Measurements from ENCODE around the gene GRM5. TPM values are rescaled to one million over a fixed set of nuclear protein-coding genes. Genes with fewer than 3 reads are reported as not detected.
"Not testable (repeated sequence)": the region's sequence is repeated elsewhere in the genome, so short reads cannot be mapped to it uniquely, and the experiment has no call there.

Gene GRM5
- 0.35 to 0.42 TPM (median 0.41 TPM) in 3 replicates for total RNA-seq

GRCh38 chr11:89065651-89066201, at the start of gene GRM5:
TSS of gene GRM5 (minus strand) at chr11:89065982. CDS start at chr11:89047872, 18,110 bp downstream.
- H3K9me3 Mint-ChIP-seq; DNase-seq (ENCODE audit: low spot score in 2 of 2, unreplicated experiment in 2 of 2); H3K27ac Mint-ChIP-seq; H3K4me1 Mint-ChIP-seq; H3K36me3 Mint-ChIP-seq: not testable (repeated sequence)
- Mint-ChIP-seq H3K4me3 (peak within 1 kb of the TSS; percentile 39), H3K27me3 (ENCODE audit: low read depth) (peaks cover 86% of the 10 kb centered on the region)

GRCh38 chr11:89097956-89098355, 32.2 kb upstream of the GRM5 start:
- not testable (repeated sequence) for H3K4me1 Mint-ChIP-seq; H3K4me3 Mint-ChIP-seq; DNase-seq (ENCODE audit: low spot score in 2 of 2, unreplicated experiment in 2 of 2); H3K36me3 Mint-ChIP-seq; H3K27me3 Mint-ChIP-seq (ENCODE audit: low read depth); H3K27ac Mint-ChIP-seq; H3K9me3 Mint-ChIP-seq
- TF ChIP-seq, protein P1, sequence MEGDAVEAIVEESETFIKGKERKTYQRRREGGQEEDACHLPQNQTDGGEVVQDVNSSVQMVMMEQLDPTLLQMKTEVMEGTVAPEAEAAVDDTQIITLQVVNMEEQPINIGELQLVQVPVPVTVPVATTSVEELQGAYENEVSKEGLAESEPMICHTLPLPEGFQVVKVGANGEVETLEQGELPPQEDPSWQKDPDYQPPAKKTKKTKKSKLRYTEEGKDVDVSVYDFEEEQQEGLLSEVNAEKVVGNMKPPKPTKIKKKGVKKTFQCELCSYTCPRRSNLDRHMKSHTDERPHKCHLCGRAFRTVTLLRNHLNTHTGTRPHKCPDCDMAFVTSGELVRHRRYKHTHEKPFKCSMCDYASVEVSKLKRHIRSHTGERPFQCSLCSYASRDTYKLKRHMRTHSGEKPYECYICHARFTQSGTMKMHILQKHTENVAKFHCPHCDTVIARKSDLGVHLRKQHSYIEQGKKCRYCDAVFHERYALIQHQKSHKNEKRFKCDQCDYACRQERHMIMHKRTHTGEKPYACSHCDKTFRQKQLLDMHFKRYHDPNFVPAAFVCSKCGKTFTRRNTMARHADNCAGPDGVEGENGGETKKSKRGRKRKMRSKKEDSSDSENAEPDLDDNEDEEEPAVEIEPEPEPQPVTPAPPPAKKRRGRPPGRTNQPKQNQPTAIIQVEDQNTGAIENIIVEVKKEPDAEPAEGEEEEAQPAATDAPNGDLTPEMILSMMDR (IDR thresholded peaks at IDR 0.05; ENCODE audit: unreplicated experiment) = peak; percentile 64

GRCh38 chr11:89093806-89094205, 28.0 kb upstream of the GRM5 start:
- not testable (repeated sequence) for H3K27me3 Mint-ChIP-seq (ENCODE audit: low read depth); H3K4me1 Mint-ChIP-seq; DNase-seq (ENCODE audit: low spot score in 2 of 2, unreplicated experiment in 2 of 2); H3K27ac Mint-ChIP-seq; H3K4me3 Mint-ChIP-seq
- H3K36me3 Mint-ChIP-seq = peaks cover 13% of the 10 kb centered on the region
- peaks cover 30% of the 10 kb centered on the region for H3K9me3 Mint-ChIP-seq

- Mint-ChIP-seq H3K9me3 (peaks cover 26% of the 10 kb centered on the region), H3K27ac (peak overlapping the region; percentile 43), H3K36me3 (peaks cover 15% of the 10 kb centered on the region), H3K4me1 (peaks cover 16% of the 10 kb centered on the region)
- H3K4me3 Mint-ChIP-seq; DNase-seq (ENCODE audit: low spot score in 2 of 2, unreplicated experiment in 2 of 2); H3K27me3 Mint-ChIP-seq (ENCODE audit: low read depth): not testable (repeated sequence)
These were observed 19.2 kb upstream of the GRM5 start for GRCh38 chr11:89084951-89085350.

DNA sequence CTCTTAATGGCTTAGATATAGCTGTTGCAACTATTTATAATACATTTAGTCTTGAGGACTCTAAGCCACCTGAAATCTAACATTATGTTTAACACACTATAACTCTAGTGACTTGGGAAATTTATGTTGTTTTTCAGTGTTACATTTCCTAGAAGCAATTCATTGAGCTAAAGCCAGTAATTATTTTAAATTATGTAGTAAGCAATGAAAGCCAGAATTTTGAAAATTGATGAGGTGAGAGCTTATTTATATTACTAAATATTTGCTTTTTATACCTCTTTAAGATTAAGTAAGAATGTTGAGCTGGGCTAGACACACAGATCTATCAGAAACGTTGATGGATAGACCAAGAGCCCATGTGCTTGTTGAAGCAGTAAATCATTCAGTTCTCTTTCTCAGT, 5.1 kb upstream of the GRM5 start:
- not testable (repeated sequence) for H3K4me1 Mint-ChIP-seq; H3K27ac Mint-ChIP-seq; H3K36me3 Mint-ChIP-seq; DNase-seq (ENCODE audit: low spot score in 2 of 2, unreplicated experiment in 2 of 2); H3K9me3 Mint-ChIP-seq; H3K4me3 Mint-ChIP-seq
- peaks cover 45% of the 10 kb centered on the region for H3K27me3 Mint-ChIP-seq (ENCODE audit: low read depth)

DNA sequence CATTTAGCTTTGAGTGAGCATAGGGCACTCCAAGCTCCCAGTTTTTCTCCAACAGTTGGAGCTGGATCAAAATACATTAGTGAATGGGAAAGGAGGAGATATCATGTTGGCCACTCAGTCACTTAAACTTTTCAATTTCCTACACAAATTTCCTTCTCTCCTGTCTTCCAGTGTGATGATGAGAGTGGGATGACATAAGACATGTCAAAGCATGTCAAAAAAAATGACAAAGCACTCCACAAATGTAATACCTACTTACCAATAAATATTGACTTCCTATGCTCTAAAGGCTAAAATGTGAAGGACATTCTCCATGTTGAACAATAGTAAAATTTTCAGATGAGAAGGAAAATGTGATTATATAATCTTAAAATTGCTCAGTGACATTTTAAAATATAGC, 1.5 kb upstream of the GRM5 start:
- Mint-ChIP-seq H3K4me1 (peaks cover 5% of the 10 kb centered on the region), H3K36me3 (no peaks in the 10 kb centered on the region), H3K27ac (no peak overlapping the region), H3K27me3 (ENCODE audit: low read depth) (peaks cover 81% of the 10 kb centered on the region), H3K4me3 (no peak overlapping the region), H3K9me3 (no peaks in the 10 kb centered on the region)
- TF ChIP-seq, protein P1 (IDR thresholded peaks at IDR 0.05; ENCODE audit: unreplicated experiment) = no peak
- DNase-seq (ENCODE audit: low spot score in 2 of 2, unreplicated experiment in 2 of 2) = no peak

DNA sequence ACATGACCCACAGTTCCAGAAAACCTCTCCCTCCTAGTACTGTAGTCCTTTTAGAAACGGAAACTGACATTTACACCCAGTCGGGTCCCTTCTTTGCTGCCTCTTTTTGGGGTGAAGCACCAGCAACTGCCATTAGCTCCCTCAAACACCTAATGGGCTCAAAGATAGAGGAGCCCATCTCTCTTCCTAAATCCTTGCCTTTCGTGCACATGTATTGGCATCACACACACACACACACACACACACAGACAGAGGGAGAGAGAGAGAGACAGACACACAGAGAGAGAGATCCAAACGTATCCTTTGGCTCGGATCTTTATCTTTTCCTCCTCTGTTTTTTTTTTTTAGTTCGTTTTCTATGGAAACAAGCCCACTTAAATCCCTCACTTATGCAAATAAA, 716 bp downstream of the GRM5 start:
- peaks cover 82% of the 10 kb centered on the region for H3K27me3 Mint-ChIP-seq (ENCODE audit: low read depth)
- no peak overlapping the region for H3K27ac Mint-ChIP-seq
- no peaks in the 10 kb centered on the region for H3K36me3 Mint-ChIP-seq
- DNase-seq (ENCODE audit: low spot score in 2 of 2, unreplicated experiment in 2 of 2) = no peak
- H3K4me3 Mint-ChIP-seq = no peak overlapping the region
- TF ChIP-seq, protein P1 (IDR thresholded peaks at IDR 0.05; ENCODE audit: unreplicated experiment) = no peak
- no peaks in the 10 kb centered on the region for H3K9me3 Mint-ChIP-seq
- H3K4me1 Mint-ChIP-seq = peaks cover 5% of the 10 kb centered on the region

GRCh38 chr11:89063481-89063951, 2.3 kb downstream of the GRM5 start:
- not testable (repeated sequence) for H3K27ac Mint-ChIP-seq; H3K36me3 Mint-ChIP-seq; DNase-seq (ENCODE audit: low spot score in 2 of 2, unreplicated experiment in 2 of 2); H3K9me3 Mint-ChIP-seq; H3K4me3 Mint-ChIP-seq; H3K4me1 Mint-ChIP-seq
- H3K27me3 Mint-ChIP-seq (ENCODE audit: low read depth) = peaks cover 72% of the 10 kb centered on the region

DNA sequence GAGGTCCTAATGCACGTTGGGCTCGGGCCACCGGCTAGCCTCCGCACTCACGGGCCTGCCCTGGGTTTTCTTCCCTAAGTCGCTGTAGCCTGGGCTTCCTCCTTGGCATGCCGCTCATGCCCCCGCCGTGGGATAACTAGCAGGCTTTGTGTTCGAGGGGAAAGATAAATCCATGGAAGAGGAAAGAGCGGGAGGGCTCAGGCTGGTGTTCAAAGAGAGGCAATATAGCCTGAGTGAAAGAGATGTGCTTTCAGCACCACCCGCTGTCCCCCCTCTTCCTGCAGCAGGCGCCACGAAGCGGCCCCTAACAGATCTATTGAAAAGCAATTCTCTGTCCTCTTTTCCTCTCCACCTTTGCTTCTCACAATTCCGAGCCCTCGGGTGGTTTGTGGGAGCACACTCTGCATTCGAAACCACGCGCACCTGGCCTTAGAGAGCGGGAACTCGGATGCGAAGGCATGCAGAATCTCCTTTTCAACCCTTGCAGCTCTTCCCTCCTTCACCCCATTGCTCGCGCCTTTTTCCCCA, 2.9 kb downstream of the GRM5 start:
- H3K36me3 Mint-ChIP-seq, H3K4me3 Mint-ChIP-seq: not testable (repeated sequence)

GRCh38 chr11:89061839-89062238, 3.9 kb downstream of the GRM5 start:
- H3K9me3 Mint-ChIP-seq; DNase-seq (ENCODE audit: low spot score in 2 of 2, unreplicated experiment in 2 of 2); H3K36me3 Mint-ChIP-seq; H3K4me3 Mint-ChIP-seq; H3K4me1 Mint-ChIP-seq; H3K27ac Mint-ChIP-seq: not testable (repeated sequence)
- H3K27me3 Mint-ChIP-seq (ENCODE audit: low read depth) = peaks cover 67% of the 10 kb centered on the region

More for the DNA sequence above, 2.9 kb downstream of the GRM5 start:
- H3K4me1 Mint-ChIP-seq; DNase-seq (ENCODE audit: low spot score in 2 of 2, unreplicated experiment in 2 of 2); H3K27ac Mint-ChIP-seq; H3K9me3 Mint-ChIP-seq: not testable (repeated sequence)
- peaks cover 74% of the 10 kb centered on the region for H3K27me3 Mint-ChIP-seq (ENCODE audit: low read depth)

GRCh38 chr11:89057406-89057805, 8.4 kb downstream of the GRM5 start:
- H3K27ac Mint-ChIP-seq; DNase-seq (ENCODE audit: low spot score in 2 of 2, unreplicated experiment in 2 of 2); H3K36me3 Mint-ChIP-seq; H3K4me1 Mint-ChIP-seq; H3K9me3 Mint-ChIP-seq; H3K4me3 Mint-ChIP-seq: not testable (repeated sequence)
- peaks cover 47% of the 10 kb centered on the region for H3K27me3 Mint-ChIP-seq (ENCODE audit: low read depth)

Measured in mesothelial cell of epicardium (in vitro differentiated cells).